Osteocyte (in vitro differentiated cells): Measurements from ENCODE around the gene TMEM182. TPM values are rescaled to one million over a fixed set of nuclear protein-coding genes. Genes with fewer than 3 reads are reported as not detected.

Experiments used
- DNase-seq: peaks from one replicate; pipeline ENCODE4 v3.0.0; 2021; ENCODE audit warnings: mixed read lengths; ENCODE audit not compliant: unreplicated experiment; ENCODE audit errors: extremely low spot score
- H3K27ac Mint-ChIP-seq: one replicate; pipeline ENCODE4 v1.8.0; 2021; ENCODE audit warnings: mild to moderate bottlenecking, mixed read lengths; ENCODE audit not compliant: unreplicated experiment
- H3K27me3 Mint-ChIP-seq: one replicate; pipeline ENCODE4 v1.8.0; 2021; ENCODE audit warnings: mixed read lengths; ENCODE audit not compliant: unreplicated experiment
- H3K36me3 Mint-ChIP-seq: one replicate; pipeline ENCODE4 v1.8.0; 2021; ENCODE audit warnings: mixed read lengths; ENCODE audit not compliant: unreplicated experiment
- H3K4me1 Mint-ChIP-seq: one replicate; pipeline ENCODE4 v1.8.0; 2021; ENCODE audit warnings: mixed read lengths; ENCODE audit not compliant: unreplicated experiment
- H3K4me3 Mint-ChIP-seq: one replicate; pipeline ENCODE4 v1.8.0; 2021; ENCODE audit warnings: mild to moderate bottlenecking, moderate library complexity, mixed read lengths; ENCODE audit not compliant: unreplicated experiment
- H3K9me3 Mint-ChIP-seq: one replicate; pipeline ENCODE4 v1.8.0; 2021; ENCODE audit warnings: mixed read lengths; ENCODE audit not compliant: unreplicated experiment
- CTCF ChIP-seq: fragments of 200-600 bp; sonication (generic); IDR thresholded peaks from 2 replicates; pipeline ENCODE4 v1.5.0; 2021; ENCODE audit warnings: antibody characterized with exemption, mild to moderate bottlenecking, moderate library complexity
- total RNA-seq: library from RNA; stranded (reverse); gene quantifications from 2 replicates; pipeline ENCODE4 v1.2.1, GENCODE V29; 2021

TMEM182 gene
- total RNA-seq, 1 donor from 2014 or later, result 2.7 TPM

- H3K27me3 Mint-ChIP-seq, result no peaks in the 10 kb centered on the region
These were observed 20.4 kb downstream of the TMEM182 start for GRCh38 chr2:102782187-102782586.

GRCh38 chr2:102782933-102783332 lies 21.1 kb downstream of the TMEM182 start:
- Mint-ChIP-seq H3K4me3 (no peak overlapping the region), H3K27me3 (no peaks in the 10 kb centered on the region), H3K9me3 (peaks cover 4% of the 10 kb centered on the region), H3K27ac (no peak overlapping the region), H3K4me1 (no peaks in the 10 kb centered on the region), H3K36me3 (no peaks in the 10 kb centered on the region)
- no peak for TF ChIP-seq CTCF
- no peak for DNase-seq

More at GRCh38 chr2:102782187-102782586, 20.4 kb downstream of the TMEM182 start:
- Mint-ChIP-seq H3K36me3 (no peaks in the 10 kb centered on the region), H3K4me1 (no peaks in the 10 kb centered on the region), H3K27ac (no peak overlapping the region), H3K9me3 (peaks cover 4% of the 10 kb centered on the region), H3K4me3 (no peak overlapping the region)
- no peak for DNase-seq
- no peak for TF ChIP-seq CTCF

GRCh38 chr2:102783506-102784183 lies 21.8 kb downstream of the TMEM182 start:
- Mint-ChIP-seq H3K4me1 (no peaks in the 10 kb centered on the region), H3K9me3 (no peaks in the 10 kb centered on the region), H3K27ac (no peak overlapping the region), H3K27me3 (no peaks in the 10 kb centered on the region), H3K36me3 (no peaks in the 10 kb centered on the region), H3K4me3 (no peak overlapping the region)
- DNase-seq, result no peak
- no peak for TF ChIP-seq CTCF

- H3K27me3 Mint-ChIP-seq, result no peaks in the 10 kb centered on the region
- no peak for TF ChIP-seq CTCF
- no peaks in the 10 kb centered on the region for H3K36me3 Mint-ChIP-seq
- no peaks in the 10 kb centered on the region for H3K4me1 Mint-ChIP-seq
- no peak for DNase-seq
- H3K27ac Mint-ChIP-seq, result no peak overlapping the region
- H3K9me3 Mint-ChIP-seq, result no peaks in the 10 kb centered on the region
- H3K4me3 Mint-ChIP-seq, result no peak overlapping the region
These were observed 23.1 kb downstream of the TMEM182 start for GRCh38 chr2:102784940-102785339.

- no peak for DNase-seq
- Mint-ChIP-seq H3K4me3 (no peak overlapping the region), H3K27me3 (no peaks in the 10 kb centered on the region), H3K4me1 (no peaks in the 10 kb centered on the region), H3K27ac (no peak overlapping the region), H3K9me3 (no peaks in the 10 kb centered on the region), H3K36me3 (no peaks in the 10 kb centered on the region)
- no peak for TF ChIP-seq CTCF
These were observed 26.5 kb downstream of the TMEM182 start for GRCh38 chr2:102788216-102788884.
